Ammon's horn (tissue), 1 donor: ENCODE measurements around the gene ERN2.

Experiments used
- DNase-seq: peaks from one replicate; pipeline ENCODE4 v3.0.0-alpha.2; 2016; ENCODE audit warnings: low spot score

ERN2 gene

GRCh38 chr16:23640615-23640930 lies 72.4 kb downstream of the ERN2 start:
- no peak for DNase-seq
